NB4 (cell line): Measurements from ENCODE around the gene IFFO2.

Experiments used
- DNase-seq: peaks from one replicate; pipeline ENCODE4 v3.0.0; 2010; ENCODE audit warnings: low read depth
- H3K4me3 ChIP-seq: one replicate; pipeline ENCODE4 v1.5.1; 2011; ENCODE audit warnings: mild to moderate bottlenecking, low read depth, low read length, moderate library complexity
- CTCF ChIP-seq: IDR thresholded peaks from one replicate; pipeline ENCODE4 v1.5.1; 2012; ENCODE audit warnings: low read depth, low read length
- MYC ChIP-seq: IDR thresholded peaks from 2 replicates; pipeline ENCODE4 v1.6.1; 2011; ENCODE audit warnings: low read depth, low read length
- POLR2A ChIP-seq: IDR thresholded peaks from 2 replicates; pipeline ENCODE4 v1.6.1; 2011; ENCODE audit warnings: mild to moderate bottlenecking; ENCODE audit not compliant: insufficient read length; ENCODE audit errors: extremely low read depth
- TF ChIP-seq, protein P1 (sequence below): IDR thresholded peaks from 2 replicates; pipeline ENCODE4 v1.6.1; 2011; ENCODE audit warnings: low read depth, low read length

The IFFO2 gene

DNA sequence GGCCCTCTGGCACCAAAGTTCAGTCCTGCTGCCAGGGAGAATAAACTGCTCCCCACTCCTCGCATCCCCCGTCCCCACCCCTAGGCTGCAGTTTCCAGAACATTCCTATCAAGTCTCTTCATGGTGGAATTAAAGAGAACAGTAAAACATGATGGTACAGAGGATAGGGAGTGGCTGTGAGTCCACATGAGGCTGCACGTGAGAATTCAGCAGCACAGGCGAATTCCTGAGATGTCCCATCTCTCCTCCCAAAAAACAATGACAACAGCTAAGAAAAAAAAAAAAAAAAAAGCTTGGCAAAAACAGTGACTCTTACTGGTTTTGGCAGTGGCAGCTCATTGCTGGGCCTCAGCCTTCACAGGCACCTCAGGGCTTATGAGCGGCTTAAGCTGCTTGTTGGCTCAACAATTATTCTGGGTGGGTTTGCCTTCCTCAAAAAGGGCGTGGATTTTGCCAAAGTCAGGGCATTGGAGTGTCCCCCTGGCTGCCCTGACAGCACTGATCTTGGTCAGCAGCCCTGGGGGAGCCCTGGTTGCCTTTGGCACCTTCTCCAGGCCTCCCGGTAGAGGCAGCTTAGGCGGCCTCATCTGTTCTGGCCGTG is 5.7 kb upstream of the IFFO2 start:
- no peak overlapping the region for H3K4me3 ChIP-seq
- DNase-seq, result no peak
- TF ChIP-seq POLR2A (no peak), CTCF (no peak), MYC (no peak)
- TF ChIP-seq, protein P1, sequence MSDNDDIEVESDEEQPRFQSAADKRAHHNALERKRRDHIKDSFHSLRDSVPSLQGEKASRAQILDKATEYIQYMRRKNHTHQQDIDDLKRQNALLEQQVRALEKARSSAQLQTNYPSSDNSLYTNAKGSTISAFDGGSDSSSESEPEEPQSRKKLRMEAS, result no peak

GRCh38 chr1:18960821-18961220 is 4.3 kb upstream of the IFFO2 start:
- DNase-seq, result no peak
- TF ChIP-seq MYC (no peak), CTCF (no peak), POLR2A (no peak)
- TF ChIP-seq, protein P1, result no peak
- H3K4me3 ChIP-seq, result no peak overlapping the region

GRCh38 chr1:18960409-18960808 is 3.9 kb upstream of the IFFO2 start:
- DNase-seq, result no peak
- no peak for TF ChIP-seq POLR2A
- no peak for TF ChIP-seq CTCF
- no peak for TF ChIP-seq MYC
- TF ChIP-seq, protein P1, result no peak
- no peak overlapping the region for H3K4me3 ChIP-seq

DNA sequence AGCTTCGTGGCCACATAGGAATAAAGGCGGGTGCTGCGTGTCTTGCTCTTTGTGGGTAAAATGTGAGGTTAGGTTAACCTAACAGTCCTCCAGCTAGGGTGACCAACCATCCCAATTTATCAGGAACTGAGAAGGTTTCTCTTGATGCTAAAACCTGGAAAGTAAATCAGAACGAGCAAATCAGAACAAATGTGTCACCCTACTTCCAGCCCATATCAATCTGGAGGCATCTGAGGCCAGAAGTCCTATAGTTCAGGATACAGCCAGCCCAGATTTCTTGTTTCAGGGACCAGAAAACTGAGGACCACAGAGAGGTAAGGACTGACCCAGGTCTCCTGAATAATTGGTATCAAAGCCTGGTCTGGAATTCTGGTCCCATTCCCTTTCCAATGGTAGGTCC is 3.1 kb upstream of the IFFO2 start:
- TF ChIP-seq POLR2A (no peak), CTCF (no peak), MYC (no peak)
- TF ChIP-seq, protein P1, result no peak
- DNase-seq, result no peak
- no peak overlapping the region for H3K4me3 ChIP-seq

DNA sequence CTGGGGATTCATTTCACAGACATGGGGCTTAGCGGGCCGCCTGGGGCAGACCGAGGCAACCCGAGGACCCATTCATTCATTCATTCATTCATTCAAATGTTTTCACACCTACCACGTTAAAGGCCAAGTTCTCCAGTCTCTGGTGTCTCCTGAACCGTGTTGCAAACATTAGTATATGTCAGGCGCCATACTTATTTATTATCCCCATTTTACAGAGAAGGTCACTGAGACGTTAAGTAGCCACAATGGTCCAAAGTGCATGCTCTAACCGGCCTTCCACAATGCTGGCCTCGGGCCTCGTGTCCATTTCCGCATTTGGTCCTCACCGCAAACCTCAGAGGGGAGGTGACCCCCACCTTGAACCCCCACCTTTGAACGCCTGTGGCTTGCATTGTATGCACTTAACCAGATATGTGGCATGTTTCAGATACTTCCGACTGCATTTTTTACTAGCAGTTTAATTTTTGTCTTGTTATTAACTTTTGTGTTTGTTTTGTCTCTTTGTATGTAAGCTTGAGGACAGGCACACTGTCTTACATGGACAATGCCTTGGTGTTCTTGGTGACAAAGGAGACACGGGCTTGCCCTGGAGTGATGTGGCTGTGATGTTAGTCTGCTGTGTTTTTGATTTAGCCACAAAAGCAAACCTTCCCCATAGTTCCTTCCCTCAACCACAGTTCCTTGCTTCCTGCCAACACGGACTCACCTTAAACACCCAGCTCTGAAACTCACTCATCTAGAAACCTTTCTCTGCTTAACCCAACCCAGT is 1.2 kb upstream of the IFFO2 start:
- TF ChIP-seq MYC (no peak), CTCF (no peak)
- H3K4me3 ChIP-seq, result no peak overlapping the region
- DNase-seq, result no peak
